ENCODE data around the gene CDK19. TPM values are rescaled to one million over a fixed set of nuclear protein-coding genes. Genes with fewer than 3 reads are reported as not detected.

CDK19 gene
- total RNA-seq, 4 donors from 2014 or later: 3.0 to 7.4 (median 6.3) TPM

DNA sequence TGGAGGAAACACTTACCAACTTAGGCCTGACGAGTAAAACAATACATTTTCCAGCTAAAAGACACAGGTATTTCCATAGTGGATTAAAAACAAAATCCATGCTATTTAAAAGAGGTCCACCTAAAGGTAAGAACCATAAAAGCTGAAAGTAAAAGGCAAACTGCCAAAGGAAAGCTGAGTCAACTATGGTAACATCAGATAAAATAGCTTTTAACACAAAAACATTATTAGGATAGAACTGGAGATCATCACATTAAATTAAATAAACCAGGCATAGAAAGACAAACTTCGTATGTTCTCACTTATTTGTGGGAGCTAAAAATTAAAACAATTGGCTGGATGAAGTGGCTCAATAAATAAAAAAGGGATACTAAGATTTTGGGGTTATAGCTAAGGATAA is 172.1 kb downstream of the CDK19 start:
- ATAC-seq: no peak
- H3K27ac ChIP-seq: no peak overlapping the region
- TF ChIP-seq, protein P1, sequence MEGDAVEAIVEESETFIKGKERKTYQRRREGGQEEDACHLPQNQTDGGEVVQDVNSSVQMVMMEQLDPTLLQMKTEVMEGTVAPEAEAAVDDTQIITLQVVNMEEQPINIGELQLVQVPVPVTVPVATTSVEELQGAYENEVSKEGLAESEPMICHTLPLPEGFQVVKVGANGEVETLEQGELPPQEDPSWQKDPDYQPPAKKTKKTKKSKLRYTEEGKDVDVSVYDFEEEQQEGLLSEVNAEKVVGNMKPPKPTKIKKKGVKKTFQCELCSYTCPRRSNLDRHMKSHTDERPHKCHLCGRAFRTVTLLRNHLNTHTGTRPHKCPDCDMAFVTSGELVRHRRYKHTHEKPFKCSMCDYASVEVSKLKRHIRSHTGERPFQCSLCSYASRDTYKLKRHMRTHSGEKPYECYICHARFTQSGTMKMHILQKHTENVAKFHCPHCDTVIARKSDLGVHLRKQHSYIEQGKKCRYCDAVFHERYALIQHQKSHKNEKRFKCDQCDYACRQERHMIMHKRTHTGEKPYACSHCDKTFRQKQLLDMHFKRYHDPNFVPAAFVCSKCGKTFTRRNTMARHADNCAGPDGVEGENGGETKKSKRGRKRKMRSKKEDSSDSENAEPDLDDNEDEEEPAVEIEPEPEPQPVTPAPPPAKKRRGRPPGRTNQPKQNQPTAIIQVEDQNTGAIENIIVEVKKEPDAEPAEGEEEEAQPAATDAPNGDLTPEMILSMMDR (IDR thresholded peaks at IDR 0.05 in 4 of 5, conservative IDR thresholded peaks at IDR 0.05 in 1 of 5): no peak
- no peak for TF ChIP-seq POLR2A (IDR thresholded peaks at IDR 0.05)
- H3K4me3 ChIP-seq: no peak overlapping the region
- DNase-seq: no peak
- intact Hi-C loops (cut with DNase I; ENCODE audit: low total_unique reads): no loop called here
- no peaks in the 10 kb centered on the region for H3K27me3 ChIP-seq
- H3K9me3 ChIP-seq: no peaks in the 10 kb centered on the region
- peaks cover 0 to 9% of the 10 kb centered on the region in 2 donors for H3K36me3 ChIP-seq
- no peaks in the 10 kb centered on the region for H3K4me1 ChIP-seq
- in situ Hi-C loops (cut with MboI; ENCODE audit: low sequenced_read_pairs in 4 of 4): no loop called here

DNA sequence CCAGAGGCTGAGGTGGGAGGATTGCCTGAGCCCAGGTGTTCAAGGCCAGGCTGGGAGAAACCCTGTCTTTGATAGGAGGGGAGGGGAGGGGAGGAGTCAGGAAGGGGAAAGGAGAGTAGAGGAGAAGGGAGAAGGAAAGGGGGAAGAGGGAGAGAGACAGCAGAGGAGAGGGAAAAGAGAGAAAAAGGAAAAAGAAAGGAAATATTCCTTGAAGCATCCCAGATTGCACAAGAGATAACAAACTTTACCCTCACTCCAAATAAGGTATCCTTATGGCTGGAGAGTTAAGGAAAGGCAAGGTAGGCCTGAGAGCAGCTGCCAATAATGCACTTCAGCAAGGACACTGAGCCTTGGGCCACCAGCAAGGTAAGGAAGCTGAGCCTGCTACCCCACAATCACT is 172.6 kb downstream of the CDK19 start:
- H3K36me3 ChIP-seq: peaks cover 0 to 9% of the 10 kb centered on the region in 2 donors
- TF ChIP-seq, protein P1 (IDR thresholded peaks at IDR 0.05 in 4 of 5, conservative IDR thresholded peaks at IDR 0.05 in 1 of 5): no peak
- TF ChIP-seq POLR2A (IDR thresholded peaks at IDR 0.05): no peak
- ATAC-seq (no peak), DNase-seq (no peak)
- no peak overlapping the region for H3K4me3 ChIP-seq
- no peaks in the 10 kb centered on the region for H3K9me3 ChIP-seq
- H3K27ac ChIP-seq: no peak overlapping the region
- in situ Hi-C loops (cut with MboI; ENCODE audit: low sequenced_read_pairs in 4 of 4) (no loop called here), intact Hi-C loops (cut with DNase I; ENCODE audit: low total_unique reads) (no loop called here)
- H3K4me1 ChIP-seq: no peaks in the 10 kb centered on the region
- H3K27me3 ChIP-seq: no peaks in the 10 kb centered on the region

DNA sequence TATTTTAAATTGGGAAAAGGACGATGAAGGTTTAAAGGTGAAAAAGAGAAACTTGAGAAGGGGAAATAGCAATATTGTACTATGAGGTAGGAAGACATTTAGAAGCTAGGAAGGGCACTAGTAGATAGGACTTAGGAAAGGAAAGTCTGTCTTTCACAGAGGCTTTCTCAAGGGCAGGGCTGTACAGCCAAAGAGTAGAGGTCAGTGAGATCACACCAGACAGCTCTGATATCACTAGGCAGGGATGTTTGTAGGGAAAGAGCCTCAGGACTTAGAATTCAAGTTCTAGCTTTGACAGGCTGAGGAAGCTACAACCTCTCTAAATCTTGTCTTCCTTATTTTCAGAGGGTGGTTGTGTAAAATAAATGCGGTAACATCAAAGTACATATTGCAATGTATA is 178.5 kb downstream of the CDK19 start:
- Histone ChIP-seq H3K4me1 (no peaks in the 10 kb centered on the region), H3K36me3 (no peaks in the 10 kb centered on the region), H3K9me3 (no peaks in the 10 kb centered on the region), H3K27me3 (no peaks in the 10 kb centered on the region), H3K4me3 (no peak overlapping the region), H3K27ac (no peak overlapping the region)
- in situ Hi-C loops (cut with MboI; ENCODE audit: low sequenced_read_pairs in 4 of 4) (no loop called here), intact Hi-C loops (cut with DNase I; ENCODE audit: low total_unique reads) (no loop called here)
- DNase-seq (no peak), ATAC-seq (no peak)
- no peak for TF ChIP-seq POLR2A (IDR thresholded peaks at IDR 0.05)
- TF ChIP-seq, protein P1 (IDR thresholded peaks at IDR 0.05 in 4 of 5, conservative IDR thresholded peaks at IDR 0.05 in 1 of 5): no peak

DNA sequence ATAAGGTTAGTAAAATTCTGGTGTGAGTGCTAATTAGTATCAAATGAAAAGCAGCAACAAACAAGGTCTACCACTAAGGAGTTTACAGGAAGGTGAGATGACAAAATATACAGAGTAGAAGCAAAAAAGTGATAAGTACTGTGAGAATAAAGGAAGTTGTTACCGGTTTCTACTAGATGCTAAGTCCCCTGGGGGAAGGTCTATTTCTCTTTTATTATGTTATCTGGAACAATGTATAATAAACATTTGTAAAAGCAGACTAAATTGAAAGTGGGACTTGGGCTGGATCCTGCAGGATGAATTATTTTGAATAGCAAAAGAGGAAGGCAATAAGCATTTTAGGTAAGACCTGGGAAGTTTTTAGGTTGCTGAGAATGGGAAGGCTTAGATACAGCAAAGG is 180.2 kb downstream of the CDK19 start:
- in situ Hi-C loops (cut with MboI; ENCODE audit: low sequenced_read_pairs in 4 of 4): no loop called here
- intact Hi-C loops (cut with DNase I; ENCODE audit: low total_unique reads): no loop called here
- no peak for DNase-seq
- Histone ChIP-seq H3K27me3 (no peaks in the 10 kb centered on the region), H3K27ac (no peak overlapping the region), H3K4me1 (no peaks in the 10 kb centered on the region), H3K9me3 (no peaks in the 10 kb centered on the region), H3K36me3 (no peaks in the 10 kb centered on the region), H3K4me3 (no peak overlapping the region)
- no peak for TF ChIP-seq POLR2A (IDR thresholded peaks at IDR 0.05)
- TF ChIP-seq, protein P1 (IDR thresholded peaks at IDR 0.05 in 4 of 5, conservative IDR thresholded peaks at IDR 0.05 in 1 of 5): no peak
- ATAC-seq: no peak

DNA sequence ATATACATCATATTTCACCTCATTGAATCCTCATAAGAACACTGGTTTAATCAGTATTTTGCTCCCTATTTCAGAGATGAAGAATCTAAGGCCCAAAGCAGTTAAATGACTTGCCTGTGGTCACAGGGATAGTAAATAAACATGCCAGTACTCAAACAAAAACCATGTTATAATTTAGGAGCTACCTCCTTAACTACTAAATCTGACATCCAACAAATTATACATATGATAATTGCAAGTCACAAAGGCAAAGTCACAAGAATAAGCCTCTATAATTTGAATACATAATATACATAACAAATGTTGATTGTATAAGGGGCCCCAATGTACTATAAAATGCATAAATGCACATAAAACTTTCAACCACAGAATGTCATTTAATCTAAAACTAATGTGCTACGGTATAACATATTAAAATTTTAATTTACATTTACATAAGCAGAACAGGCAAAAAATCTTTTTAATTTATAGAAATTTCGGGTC is 181.5 kb downstream of the CDK19 start:
- DNase-seq (no peak), ATAC-seq (no peak)
- Histone ChIP-seq H3K27ac (no peak overlapping the region), H3K4me1 (no peaks in the 10 kb centered on the region), H3K36me3 (no peaks in the 10 kb centered on the region), H3K27me3 (no peaks in the 10 kb centered on the region), H3K9me3 (no peaks in the 10 kb centered on the region), H3K4me3 (no peak overlapping the region)
- intact Hi-C loops (cut with DNase I; ENCODE audit: low total_unique reads): no loop called here
- in situ Hi-C loops (cut with MboI; ENCODE audit: low sequenced_read_pairs in 4 of 4): no loop called here
- no peak for TF ChIP-seq POLR2A (IDR thresholded peaks at IDR 0.05)
- TF ChIP-seq, protein P1 (IDR thresholded peaks at IDR 0.05 in 4 of 5, conservative IDR thresholded peaks at IDR 0.05 in 1 of 5): no peak
